Measurements from ENCODE around the gene NDUFB10. TPM values are rescaled to one million over a fixed set of nuclear protein-coding genes. Genes with fewer than 3 reads are reported as not detected.

The NDUFB10 gene
- total RNA-seq, 4 donors from 2014 or later, result 157 to 196 (median 174) TPM

GRCh38 chr16:1964506-1965395 is 5.4 kb downstream of the NDUFB10 start, which contains the start of gene RPS2:
Gene RPS2, minus strand, starts transcription at chr16:1964826. Its CDS starts 201 bp downstream, at chr16:1964625.
- H3K4me1 ChIP-seq, result peaks cover 46% of the 10 kb centered on the region
- peak; percentile 99 to 100 for DNase-seq (ENCODE audit: low spot score in 2 of 2)
- no peaks in the 10 kb centered on the region for H3K27me3 ChIP-seq
- H3K36me3 ChIP-seq, result peaks cover 23% of the 10 kb centered on the region
- no peaks in the 10 kb centered on the region for H3K9me3 ChIP-seq
- H3K27ac ChIP-seq, result peak within 1 kb of the TSS; percentile 96
- H3K4me3 ChIP-seq, result peak within 1 kb of the TSS; percentile 98
- TF ChIP-seq POLR2A (IDR thresholded peaks at IDR 0.05) (peak; percentile 93 to 94), POLR2AphosphoS5 (IDR thresholded peaks at IDR 0.05) (peak; percentile 96 to 100 (median 99)), EP300 (IDR thresholded peaks at IDR 0.05) (no peak)
- TF ChIP-seq, protein P1, sequence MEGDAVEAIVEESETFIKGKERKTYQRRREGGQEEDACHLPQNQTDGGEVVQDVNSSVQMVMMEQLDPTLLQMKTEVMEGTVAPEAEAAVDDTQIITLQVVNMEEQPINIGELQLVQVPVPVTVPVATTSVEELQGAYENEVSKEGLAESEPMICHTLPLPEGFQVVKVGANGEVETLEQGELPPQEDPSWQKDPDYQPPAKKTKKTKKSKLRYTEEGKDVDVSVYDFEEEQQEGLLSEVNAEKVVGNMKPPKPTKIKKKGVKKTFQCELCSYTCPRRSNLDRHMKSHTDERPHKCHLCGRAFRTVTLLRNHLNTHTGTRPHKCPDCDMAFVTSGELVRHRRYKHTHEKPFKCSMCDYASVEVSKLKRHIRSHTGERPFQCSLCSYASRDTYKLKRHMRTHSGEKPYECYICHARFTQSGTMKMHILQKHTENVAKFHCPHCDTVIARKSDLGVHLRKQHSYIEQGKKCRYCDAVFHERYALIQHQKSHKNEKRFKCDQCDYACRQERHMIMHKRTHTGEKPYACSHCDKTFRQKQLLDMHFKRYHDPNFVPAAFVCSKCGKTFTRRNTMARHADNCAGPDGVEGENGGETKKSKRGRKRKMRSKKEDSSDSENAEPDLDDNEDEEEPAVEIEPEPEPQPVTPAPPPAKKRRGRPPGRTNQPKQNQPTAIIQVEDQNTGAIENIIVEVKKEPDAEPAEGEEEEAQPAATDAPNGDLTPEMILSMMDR (IDR thresholded peaks at IDR 0.05), result no peak
- WGBS, result 0% methylated on average over 27 of the region's 97 CpGs

- TF ChIP-seq, protein P1 (IDR thresholded peaks at IDR 0.05), result no peak
- TF ChIP-seq EP300 (IDR thresholded peaks at IDR 0.05), result no peak
- no peak for TF ChIP-seq POLR2A (IDR thresholded peaks at IDR 0.05)
- TF ChIP-seq POLR2AphosphoS5 (IDR thresholded peaks at IDR 0.05), result no peak
- peak overlapping the region; percentile 96 for H3K27ac ChIP-seq
- peaks cover 39% of the 10 kb centered on the region for H3K4me1 ChIP-seq
- peak overlapping the region; percentile 98 for H3K4me3 ChIP-seq
- no peaks in the 10 kb centered on the region for H3K27me3 ChIP-seq
- DNase-seq (ENCODE audit: low spot score in 2 of 2), result no peak
- H3K36me3 ChIP-seq, result peaks cover 23% of the 10 kb centered on the region
- 10% methylated on average over 16 of the region's 24 CpGs for WGBS
- no peaks in the 10 kb centered on the region for H3K9me3 ChIP-seq
Measured at GRCh38 chr16:1965396-1966001, 6.2 kb downstream of the NDUFB10 start.

DNA sequence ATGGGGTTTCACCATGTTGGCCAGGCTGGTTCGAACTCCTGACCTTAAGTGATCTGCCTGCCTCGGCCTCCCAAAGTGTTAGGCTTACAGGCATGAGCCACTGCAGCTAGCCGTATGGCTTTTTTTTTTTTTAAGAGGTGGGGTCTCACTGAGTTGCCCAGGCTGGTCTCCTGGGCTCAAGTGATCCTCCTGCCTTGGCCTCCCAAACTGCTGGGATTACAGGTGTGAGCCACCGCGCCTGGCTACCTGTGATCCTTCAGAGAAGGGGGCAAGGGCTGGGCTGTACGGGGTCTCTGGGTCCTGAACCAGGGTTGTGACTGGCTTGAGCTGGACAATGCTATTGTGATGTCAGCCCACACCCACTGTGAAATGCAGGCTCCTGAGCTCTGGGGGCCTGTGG is 7.1 kb downstream of the NDUFB10 start, which contains the start of gene RNF151:
RNF151 (plus strand) TSS at position 397 of the 400 bp plus-strand sequence. CDS start 26 bp downstream, outside the sequence.
- no peak for DNase-seq (ENCODE audit: low spot score in 2 of 2)
- 97% methylated on average over 5 of the region's 6 CpGs for WGBS
- Histone ChIP-seq H3K27me3 (no peaks in the 10 kb centered on the region), H3K27ac (peak within 1 kb of the TSS; percentile 96), H3K9me3 (no peaks in the 10 kb centered on the region), H3K36me3 (peaks cover 19% of the 10 kb centered on the region), H3K4me3 (peak within 1 kb of the TSS; percentile 98), H3K4me1 (peaks cover 37% of the 10 kb centered on the region)
- no peak for TF ChIP-seq POLR2A (IDR thresholded peaks at IDR 0.05)
- no peak for TF ChIP-seq EP300 (IDR thresholded peaks at IDR 0.05)
- no peak for TF ChIP-seq POLR2AphosphoS5 (IDR thresholded peaks at IDR 0.05)
- TF ChIP-seq, protein P1 (IDR thresholded peaks at IDR 0.05), result no peak

- no peak for DNase-seq (ENCODE audit: low spot score in 2 of 2)
- TF ChIP-seq, protein P1 (IDR thresholded peaks at IDR 0.05), result no peak
- TF ChIP-seq EP300 (IDR thresholded peaks at IDR 0.05), result no peak
- no peak for TF ChIP-seq POLR2AphosphoS5 (IDR thresholded peaks at IDR 0.05)
- no peak for TF ChIP-seq POLR2A (IDR thresholded peaks at IDR 0.05)
- no peak overlapping the region for H3K4me3 ChIP-seq
- H3K36me3 ChIP-seq, result peaks cover under 1% of the 10 kb centered on the region
- H3K4me1 ChIP-seq, result peaks cover 40% of the 10 kb centered on the region
- no peaks in the 10 kb centered on the region for H3K27me3 ChIP-seq
- no peaks in the 10 kb centered on the region for H3K9me3 ChIP-seq
- WGBS, result 87% methylated on average over 12 of the region's 41 CpGs
- no peak overlapping the region for H3K27ac ChIP-seq
Measured at GRCh38 chr16:1968146-1968953, 9.0 kb downstream of the NDUFB10 start.
